ENCODE results near the gene AURKAIP1.

AURKAIP1 gene

GRCh38 chr1:1360506-1361169 is 14.4 kb downstream of the AURKAIP1 start:
- Histone ChIP-seq H3K27me3 (ENCODE audit: control insufficient read depth in 1 of 2, insufficient read depth in 1 of 2, low read length in 2 of 2) (no peaks in the 10 kb centered on the region), H2BK12ac (ENCODE audit: low read length in 2 of 2) (peak overlapping the region; percentile 92 to 100), H3K4me2 (ENCODE audit: low read length, poor library complexity, severe bottlenecking) (peak overlapping the region; percentile 39), H3K14ac (ENCODE audit: low read length in 2 of 2) (peak overlapping the region in 1 of 2 experiments; percentile 64), H3K27ac (ENCODE audit: low read length, poor library complexity, severe bottlenecking) (peak overlapping the region; percentile 98), H3K9me3 (ENCODE audit: control insufficient read depth, low read length) (no peaks in the 10 kb centered on the region), H2AFZ (ENCODE audit: low read depth, low read length) (no peak overlapping the region), H3K36me3 (ENCODE audit: control insufficient read depth in 1 of 2, insufficient read depth in 2 of 2, low read depth in 1 of 2, low read length in 2 of 2) (peaks cover 0 to 4% of the 10 kb centered on the region in 2 experiments), H2BK15ac (ENCODE audit: low read depth, poor library complexity, severe bottlenecking) (peak overlapping the region; percentile 100), H3K4me3 (ENCODE audit: insufficient read depth in 1 of 2, low read depth in 1 of 2, low read length in 2 of 2) (peak overlapping the region in 1 of 2 experiments; percentile 62), H3K23ac (ENCODE audit: low read length in 2 of 2) (no peak overlapping the region), H2BK120ac (ENCODE audit: low read depth, low read length) (peak overlapping the region; percentile 100), H3K4ac (ENCODE audit: low read depth in 1 of 2, low read length in 2 of 2) (peak overlapping the region; percentile 5 to 61), H3K9ac (ENCODE audit: low read length) (peak overlapping the region; percentile 97), H4K91ac (ENCODE audit: low read length) (peak overlapping the region; percentile 99), H3K4me1 (ENCODE audit: control insufficient read depth, insufficient read depth, low read depth, low read length) (peaks cover 50% of the 10 kb centered on the region), H3K79me1 (replicated peaks; ENCODE audit: low read length, poor library complexity, severe bottlenecking) (no peaks in the 10 kb centered on the region), H2BK5ac (ENCODE audit: low read depth, low read length, poor library complexity, severe bottlenecking) (peak overlapping the region; percentile 92), H2AK5ac (ENCODE audit: low read length, severe bottlenecking) (peak overlapping the region; percentile 89), H4K8ac (ENCODE audit: low read length) (peak overlapping the region; percentile 69), H3K18ac (ENCODE audit: low read depth in 1 of 2, low read length in 2 of 2) (peak overlapping the region; percentile 95 to 99)
- peak; percentile 94 for DNase-seq
- 54% methylated on average over 20 of the region's 20 CpGs for WGBS

GRCh38 chr1:1359664-1360468 is 15.1 kb downstream of the AURKAIP1 start:
- H2BK12ac ChIP-seq (ENCODE audit: low read length in 2 of 2) = peak overlapping the region; percentile 92 to 100
- no peaks in the 10 kb centered on the region for H3K9me3 ChIP-seq (ENCODE audit: control insufficient read depth, low read length)
- peak overlapping the region; percentile 99 for H2AK5ac ChIP-seq (ENCODE audit: low read length, severe bottlenecking)
- H3K79me1 ChIP-seq (replicated peaks; ENCODE audit: low read length, poor library complexity, severe bottlenecking) = no peaks in the 10 kb centered on the region
- peak overlapping the region; percentile 95 to 99 for H3K18ac ChIP-seq (ENCODE audit: low read depth in 1 of 2, low read length in 2 of 2)
- H3K27ac ChIP-seq (ENCODE audit: low read length, poor library complexity, severe bottlenecking) = peak overlapping the region; percentile 98
- peak overlapping the region; percentile 99 for H4K8ac ChIP-seq (ENCODE audit: low read length)
- H3K14ac ChIP-seq (ENCODE audit: low read length in 2 of 2) = peak overlapping the region; percentile 47 to 76
- DNase-seq = peak; percentile 67
- H2AFZ ChIP-seq (ENCODE audit: low read depth, low read length) = no peak overlapping the region
- peak overlapping the region; percentile 93 to 100 for H3K4ac ChIP-seq (ENCODE audit: low read depth in 1 of 2, low read length in 2 of 2)
- H3K4me3 ChIP-seq (ENCODE audit: insufficient read depth in 1 of 2, low read depth in 1 of 2, low read length in 2 of 2) = peak overlapping the region in 1 of 2 experiments; percentile 93
- 52% methylated on average over 25 of the region's 28 CpGs for WGBS
- H2BK120ac ChIP-seq (ENCODE audit: low read depth, low read length) = peak overlapping the region; percentile 100
- peak overlapping the region; percentile 41 for H3K4me2 ChIP-seq (ENCODE audit: low read length, poor library complexity, severe bottlenecking)
- H3K36me3 ChIP-seq (ENCODE audit: control insufficient read depth in 1 of 2, insufficient read depth in 2 of 2, low read depth in 1 of 2, low read length in 2 of 2) = peaks cover 0 to 12% of the 10 kb centered on the region in 2 experiments
- peak overlapping the region; percentile 97 for H3K9ac ChIP-seq (ENCODE audit: low read length)
- peak overlapping the region; percentile 100 for H2BK15ac ChIP-seq (ENCODE audit: low read depth, poor library complexity, severe bottlenecking)
- H4K91ac ChIP-seq (ENCODE audit: low read length) = peak overlapping the region; percentile 100
- H3K23ac ChIP-seq (ENCODE audit: low read length in 2 of 2) = peak overlapping the region in 1 of 2 experiments; percentile 67
- peak overlapping the region; percentile 92 for H2BK5ac ChIP-seq (ENCODE audit: low read depth, low read length, poor library complexity, severe bottlenecking)
- peaks cover 57% of the 10 kb centered on the region for H3K4me1 ChIP-seq (ENCODE audit: control insufficient read depth, insufficient read depth, low read depth, low read length)
- H3K27me3 ChIP-seq (ENCODE audit: control insufficient read depth in 1 of 2, insufficient read depth in 1 of 2, low read length in 2 of 2) = no peaks in the 10 kb centered on the region

DNA sequence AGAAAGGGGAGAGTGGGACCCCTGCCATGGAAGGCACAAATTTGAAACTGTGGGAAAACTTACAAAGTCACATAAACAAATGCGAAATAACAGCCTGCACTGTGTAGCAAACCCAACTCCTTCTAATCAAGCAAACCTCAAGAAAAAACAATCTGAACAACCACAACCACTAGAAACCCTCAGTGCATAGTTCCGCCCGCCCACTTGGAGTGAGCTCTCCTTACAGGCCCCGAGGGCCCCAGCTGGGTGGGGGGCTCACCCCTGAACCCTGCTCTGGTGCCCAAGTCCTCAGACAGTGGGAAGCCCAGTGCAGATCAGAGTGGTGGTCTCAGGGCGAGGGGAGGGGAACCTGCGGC is 15.7 kb downstream of the AURKAIP1 start:
- Histone ChIP-seq H4K8ac (ENCODE audit: low read length) (peak overlapping the region; percentile 99), H3K18ac (ENCODE audit: low read depth in 1 of 2, low read length in 2 of 2) (peak overlapping the region; percentile 99), H2AK5ac (ENCODE audit: low read length, severe bottlenecking) (peak overlapping the region; percentile 55), H2BK15ac (ENCODE audit: low read depth, poor library complexity, severe bottlenecking) (peak overlapping the region; percentile 100), H3K4me2 (ENCODE audit: low read length, poor library complexity, severe bottlenecking) (peak overlapping the region; percentile 48), H3K79me1 (replicated peaks; ENCODE audit: low read length, poor library complexity, severe bottlenecking) (no peaks in the 10 kb centered on the region), H3K9ac (ENCODE audit: low read length) (peak overlapping the region; percentile 97), H3K4me1 (ENCODE audit: control insufficient read depth, insufficient read depth, low read depth, low read length) (peaks cover 63% of the 10 kb centered on the region), H3K36me3 (ENCODE audit: control insufficient read depth in 1 of 2, insufficient read depth in 2 of 2, low read depth in 1 of 2, low read length in 2 of 2) (peaks cover 5 to 18% of the 10 kb centered on the region in 2 experiments), H2BK12ac (ENCODE audit: low read length in 2 of 2) (peak overlapping the region; percentile 92 to 100), H2AFZ (ENCODE audit: low read depth, low read length) (no peak overlapping the region), H4K91ac (ENCODE audit: low read length) (peak overlapping the region; percentile 100), H3K4me3 (ENCODE audit: insufficient read depth in 1 of 2, low read depth in 1 of 2, low read length in 2 of 2) (peak overlapping the region in 1 of 2 experiments; percentile 93), H3K27me3 (ENCODE audit: control insufficient read depth in 1 of 2, insufficient read depth in 1 of 2, low read length in 2 of 2) (no peaks in the 10 kb centered on the region), H3K9me3 (ENCODE audit: control insufficient read depth, low read length) (no peaks in the 10 kb centered on the region), H3K4ac (ENCODE audit: low read depth in 1 of 2, low read length in 2 of 2) (peak overlapping the region; percentile 93 to 100), H2BK120ac (ENCODE audit: low read depth, low read length) (peak overlapping the region; percentile 100), H3K14ac (ENCODE audit: low read length in 2 of 2) (peak overlapping the region in 1 of 2 experiments; percentile 82), H3K23ac (ENCODE audit: low read length in 2 of 2) (peak overlapping the region in 1 of 2 experiments; percentile 67), H2BK5ac (ENCODE audit: low read depth, low read length, poor library complexity, severe bottlenecking) (peak overlapping the region; percentile 92), H3K27ac (ENCODE audit: low read length, poor library complexity, severe bottlenecking) (peak overlapping the region; percentile 98)
- 36% methylated on average over 6 of the region's 6 CpGs for WGBS
- peak; percentile 84 for DNase-seq

Data from mesenchymal stem cell (in vitro differentiated cells and primary cell).